Left renal pelvis (tissue), 4 donors: ENCODE results near the gene CYB5R3. TPM values are rescaled to one million over a fixed set of nuclear protein-coding genes. Genes with fewer than 3 reads are reported as not detected.
"Not testable (repeated sequence)": the region's sequence is repeated elsewhere in the genome, so short reads cannot be mapped to it uniquely, and the experiment has no call there.

Experiments used
- DNase-seq, 4 donors: peaks; one replicate each; pipeline ENCODE4 v3.0.0-alpha.2; 2013; ENCODE audit warnings: low read depth in 4 of 4, low spot score in 3 of 4
- polyA plus RNA-seq, 4 donors: library from polyadenylated mRNA; unstranded; fragments of 120-200 nt; gene quantifications; one replicate each; pipeline ENCODE4 v1.2.1, GENCODE V29; 2013; ENCODE audit not compliant: insufficient read length in 4 of 4

CYB5R3 gene
- polyA plus RNA-seq, 4 donors = 137 to 152 (median 141) TPM

GRCh38 chr22:42626431-42626830, 22.8 kb downstream of the CYB5R3 start:
- no peak for DNase-seq

GRCh38 chr22:42625416-42625815, 23.8 kb downstream of the CYB5R3 start:
- no peak for DNase-seq

- DNase-seq = no peak
These were observed 24.6 kb downstream of the CYB5R3 start for GRCh38 chr22:42624551-42625106.

- DNase-seq = no peak
These were observed 25.3 kb downstream of the CYB5R3 start for GRCh38 chr22:42623756-42624441.

GRCh38 chr22:42623301-42623751, 25.9 kb downstream of the CYB5R3 start:
- DNase-seq = no peak

GRCh38 chr22:42622061-42622710, 27.0 kb downstream of the CYB5R3 start:
- DNase-seq = no peak

- DNase-seq = peak in 3 of 4 donors; percentile 45 to 58 (median 47)
These were observed 27.6 kb downstream of the CYB5R3 start for GRCh38 chr22:42621505-42622002.

- DNase-seq = no peak
These were observed 29.1 kb downstream of the CYB5R3 start for GRCh38 chr22:42620084-42620483.

- no peak for DNase-seq
These were observed 29.7 kb downstream of the CYB5R3 start for GRCh38 chr22:42619261-42620063.

GRCh38 chr22:42617155-42617983, 31.8 kb downstream of the CYB5R3 start:
- DNase-seq = no peak

GRCh38 chr22:42615860-42616175, 33.4 kb downstream of the CYB5R3 start:
- DNase-seq = not testable (repeated sequence)

- peak; percentile 86 to 92 (median 89) for DNase-seq
These were observed 33.9 kb downstream of the CYB5R3 start for GRCh38 chr22:42615092-42615859.

GRCh38 chr22:42614312-42615091, 34.7 kb downstream of the CYB5R3 start, which contains the start of gene POLDIP3:
Gene POLDIP3 (minus strand): TSS chr22:42614883. CDS start chr22:42614857, 26 bp downstream.
- DNase-seq = peak; percentile 96 to 98 (median 98)

- no peak for DNase-seq
These were observed 35.3 kb downstream of the CYB5R3 start for GRCh38 chr22:42613872-42614301.

- no peak for DNase-seq
These were observed 36.9 kb downstream of the CYB5R3 start for GRCh38 chr22:42612336-42612735.

GRCh38 chr22:42611051-42611450, 38.1 kb downstream of the CYB5R3 start:
- no peak for DNase-seq

GRCh38 chr22:42610186-42610585, 39.0 kb downstream of the CYB5R3 start:
- no peak for DNase-seq

GRCh38 chr22:42608823-42609361, 40.3 kb downstream of the CYB5R3 start:
- DNase-seq = no peak
